ENCODE data around the gene CSPG4. TPM values are rescaled to one million over a fixed set of nuclear protein-coding genes. Genes with fewer than 3 reads are reported as not detected.

Gene CSPG4
- total and polyA plus RNA-seq, 9 of the 15 experiments (the other 6 are each of a cell fraction or from before 2014, with no cell fraction given): under 0.01 to 0.07 (median 0.04) TPM; not detected in 5

- TF ChIP-seq SIN3A (IDR thresholded peaks at IDR 0.05; ENCODE audit: borderline replicate concordance in 2 of 2, control insufficient read depth in 1 of 2, low read depth in 2 of 2, low read length in 2 of 2) (no peak), KDM4B (IDR thresholded peaks at IDR 0.05; ENCODE audit: borderline replicate concordance in 2 of 2, low read depth in 1 of 2) (no peak), GABPB2 (CRISPR knock-in tag; conservative IDR thresholded peaks at IDR 0.05) (no peak), SRSF1 (IDR thresholded peaks at IDR 0.05; ENCODE audit: low read depth, low read length) (no peak), SRSF3 (IDR thresholded peaks at IDR 0.05; ENCODE audit: insufficient read depth, low read length) (no peak), STAT6 (CRISPR knock-in tag; IDR thresholded peaks at IDR 0.05) (no peak), ZNF239 (CRISPR knock-in tag; IDR thresholded peaks at IDR 0.05) (no peak), USF2 (CRISPR knock-in tag; IDR thresholded peaks at IDR 0.05) (no peak), ZNF184 (CRISPR knock-in tag; IDR thresholded peaks at IDR 0.05) (no peak), RFX5 (IDR thresholded peaks at IDR 0.05; ENCODE audit: low read depth, low read length) (no peak), ZHX1 (conservative IDR thresholded peaks at IDR 0.05; ENCODE audit: low read length) (no peak), JUNB (CRISPR knock-in tag; conservative IDR thresholded peaks at IDR 0.05) (0 out of 2 replicates have a peak, but pooled peaks have one; percentile 32), ARNT (IDR thresholded peaks at IDR 0.05) (no peak), ID3 (CRISPR knock-in tag; IDR thresholded peaks at IDR 0.05) (no peak), ID3 (tag; IDR thresholded peaks at IDR 0.05) (no peak), RNF2 (IDR thresholded peaks at IDR 0.05) (no peak), DIDO1 (tag; IDR thresholded peaks at IDR 0.05; ENCODE audit: low read depth) (no peak), ZNF766 (CRISPR knock-in tag; conservative IDR thresholded peaks at IDR 0.05) (no peak), ZNF57 (CRISPR knock-in tag; IDR thresholded peaks at IDR 0.05) (no peak), MECOM (CRISPR knock-in tag; IDR thresholded peaks at IDR 0.05) (no peak), CEBPG (CRISPR knock-in tag; IDR thresholded peaks at IDR 0.05) (no peak), CEBPG (tag; conservative IDR thresholded peaks at IDR 0.05 in 1 of 2, IDR thresholded peaks at IDR 0.05 in 1 of 2) (no peak), ZNF253 (CRISPR knock-in tag; conservative IDR thresholded peaks at IDR 0.05) (no peak)
Observed at GRCh38 chr15:75723847-75724660, 11.4 kb upstream of the CSPG4 start (continued).
